Measurements from ENCODE around the gene STK11.
A peak's percentile ranks its signal among the peaks of the same experiment; 100 is the strongest.

STK11 gene

GRCh38 chr19:1269478-1270212 lies 64.1 kb downstream of the STK11 start:
- Histone ChIP-seq H3K4me2 (ENCODE audit: low read length) (peak overlapping the region; percentile 67), H3K18ac (ENCODE audit: low read length) (peak overlapping the region; percentile 94), H2BK120ac (ENCODE audit: low read depth, low read length) (peak overlapping the region; percentile 4), H3K27me3 (ENCODE audit: insufficient read depth, low read length, poor library complexity) (no peaks in the 10 kb centered on the region), H2BK5ac (ENCODE audit: low read length) (peak overlapping the region; percentile 94), H3K27ac (ENCODE audit: low read depth, low read length) (peak overlapping the region; percentile 97), H3K9ac (ENCODE audit: low read length) (peak overlapping the region; percentile 96), H3K36me3 (ENCODE audit: control insufficient read depth, insufficient read depth, low read length) (peaks cover 10% of the 10 kb centered on the region), H2AK5ac (ENCODE audit: low read length) (peak overlapping the region; percentile 55), H3K4me3 (ENCODE audit: low read length) (peak overlapping the region; percentile 73), H4K8ac (ENCODE audit: low read depth, low read length) (no peak overlapping the region), H3K79me1 (ENCODE audit: low read length) (peaks cover 13% of the 10 kb centered on the region), H3K4me1 (ENCODE audit: control insufficient read depth, low read depth, low read length) (peaks cover 7% of the 10 kb centered on the region), H3K56ac (ENCODE audit: low read length) (peak overlapping the region; percentile 98), H3K79me2 (ENCODE audit: control insufficient read depth, insufficient read depth, low read length) (peaks cover 36% of the 10 kb centered on the region), H3K4ac (ENCODE audit: low read depth, low read length) (peak overlapping the region; percentile 95), H4K5ac (ENCODE audit: low read length) (no peak overlapping the region), H2BK15ac (replicated peaks; ENCODE audit: low read depth) (no peak overlapping the region), H3K23ac (ENCODE audit: low read length) (peak overlapping the region; percentile 92)
- no CpG with 5 or more reads among the region's 64 CpGs for WGBS (ENCODE audit: extremely low coverage, insufficient coverage, low lambda C conversion rate)
- peak; percentile 90 for DNase-seq

DNA sequence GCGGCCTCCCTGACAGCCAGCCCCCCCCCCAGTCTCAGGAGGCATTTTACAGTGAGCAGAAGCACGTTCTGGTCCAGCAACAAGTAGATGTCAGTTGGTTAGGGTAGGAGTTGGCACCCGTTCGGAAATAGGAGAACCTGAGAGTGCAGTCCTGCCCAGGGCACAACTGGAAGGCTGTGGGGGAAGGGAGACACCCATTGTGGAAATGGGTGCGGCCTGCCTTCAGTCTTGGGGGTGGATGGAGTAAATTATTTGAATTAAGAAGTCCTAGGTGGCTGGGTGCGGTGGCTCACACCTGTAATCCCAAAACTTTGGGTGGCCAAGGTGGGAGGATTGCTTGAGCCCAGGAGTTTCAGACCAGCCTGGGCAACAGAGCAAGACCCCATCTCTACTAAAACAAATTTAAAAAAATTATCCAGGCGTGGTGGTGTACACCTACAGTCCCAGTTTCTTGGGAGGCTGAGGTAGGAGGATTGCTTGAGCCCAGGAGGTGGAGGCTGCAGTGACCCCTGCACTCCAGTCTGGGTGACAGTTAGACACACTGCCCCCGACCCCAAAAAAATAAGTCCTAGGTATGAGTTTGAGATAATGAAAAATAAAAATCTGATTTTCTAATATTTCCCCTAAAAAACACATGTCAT lies 64.8 kb downstream of the STK11 start:
- peak overlapping the region; percentile 6 for H3K18ac ChIP-seq (ENCODE audit: low read length)
- H4K5ac ChIP-seq (ENCODE audit: low read length) = no peak overlapping the region
- H2BK15ac ChIP-seq (replicated peaks; ENCODE audit: low read depth) = no peak overlapping the region
- no peak overlapping the region for H4K8ac ChIP-seq (ENCODE audit: low read depth, low read length)
- H3K79me2 ChIP-seq (ENCODE audit: control insufficient read depth, insufficient read depth, low read length) = peaks cover 36% of the 10 kb centered on the region
- peak overlapping the region; percentile 98 for H3K56ac ChIP-seq (ENCODE audit: low read length)
- H3K79me1 ChIP-seq (ENCODE audit: low read length) = peaks cover 13% of the 10 kb centered on the region
- H3K4me1 ChIP-seq (ENCODE audit: control insufficient read depth, low read depth, low read length) = peaks cover 2% of the 10 kb centered on the region
- H3K4me2 ChIP-seq (ENCODE audit: low read length) = peak overlapping the region; percentile 67
- H3K23ac ChIP-seq (ENCODE audit: low read length) = peak overlapping the region; percentile 6
- no peak overlapping the region for H3K4ac ChIP-seq (ENCODE audit: low read depth, low read length)
- peak overlapping the region; percentile 94 for H2BK5ac ChIP-seq (ENCODE audit: low read length)
- no CpG with 5 or more reads among the region's 8 CpGs for WGBS (ENCODE audit: extremely low coverage, insufficient coverage, low lambda C conversion rate)
- H2AK5ac ChIP-seq (ENCODE audit: low read length) = peak overlapping the region; percentile 55
- peak overlapping the region; percentile 73 for H3K4me3 ChIP-seq (ENCODE audit: low read length)
- peak overlapping the region; percentile 97 for H3K27ac ChIP-seq (ENCODE audit: low read depth, low read length)
- peaks cover 10% of the 10 kb centered on the region for H3K36me3 ChIP-seq (ENCODE audit: control insufficient read depth, insufficient read depth, low read length)
- H2BK120ac ChIP-seq (ENCODE audit: low read depth, low read length) = no peak overlapping the region
- no peak for DNase-seq
- peak overlapping the region; percentile 96 for H3K9ac ChIP-seq (ENCODE audit: low read length)
- H3K27me3 ChIP-seq (ENCODE audit: insufficient read depth, low read length, poor library complexity) = no peaks in the 10 kb centered on the region

- Histone ChIP-seq H3K4me2 (ENCODE audit: low read length) (peak overlapping the region; percentile 4), H3K4me1 (ENCODE audit: control insufficient read depth, low read depth, low read length) (peaks cover under 1% of the 10 kb centered on the region), H3K79me1 (ENCODE audit: low read length) (peaks cover 13% of the 10 kb centered on the region), H3K23ac (ENCODE audit: low read length) (no peak overlapping the region), H3K9ac (ENCODE audit: low read length) (peak overlapping the region; percentile 96), H3K27me3 (ENCODE audit: insufficient read depth, low read length, poor library complexity) (no peaks in the 10 kb centered on the region), H3K4me3 (ENCODE audit: low read length) (no peak overlapping the region), H3K56ac (ENCODE audit: low read length) (peak overlapping the region; percentile 18), H4K5ac (ENCODE audit: low read length) (no peak overlapping the region), H3K27ac (ENCODE audit: low read depth, low read length) (no peak overlapping the region), H2BK5ac (ENCODE audit: low read length) (no peak overlapping the region), H2AK5ac (ENCODE audit: low read length) (no peak overlapping the region), H3K36me3 (ENCODE audit: control insufficient read depth, insufficient read depth, low read length) (peaks cover 10% of the 10 kb centered on the region), H2BK15ac (replicated peaks; ENCODE audit: low read depth) (no peak overlapping the region), H3K79me2 (ENCODE audit: control insufficient read depth, insufficient read depth, low read length) (peaks cover 36% of the 10 kb centered on the region), H4K8ac (ENCODE audit: low read depth, low read length) (no peak overlapping the region), H3K18ac (ENCODE audit: low read length) (no peak overlapping the region), H3K4ac (ENCODE audit: low read depth, low read length) (no peak overlapping the region), H2BK120ac (ENCODE audit: low read depth, low read length) (no peak overlapping the region)
- no CpG with 5 or more reads among the region's 26 CpGs for WGBS (ENCODE audit: extremely low coverage, insufficient coverage, low lambda C conversion rate)
- DNase-seq = no peak
Measured at GRCh38 chr19:1270854-1271527, 65.4 kb downstream of the STK11 start.

DNA sequence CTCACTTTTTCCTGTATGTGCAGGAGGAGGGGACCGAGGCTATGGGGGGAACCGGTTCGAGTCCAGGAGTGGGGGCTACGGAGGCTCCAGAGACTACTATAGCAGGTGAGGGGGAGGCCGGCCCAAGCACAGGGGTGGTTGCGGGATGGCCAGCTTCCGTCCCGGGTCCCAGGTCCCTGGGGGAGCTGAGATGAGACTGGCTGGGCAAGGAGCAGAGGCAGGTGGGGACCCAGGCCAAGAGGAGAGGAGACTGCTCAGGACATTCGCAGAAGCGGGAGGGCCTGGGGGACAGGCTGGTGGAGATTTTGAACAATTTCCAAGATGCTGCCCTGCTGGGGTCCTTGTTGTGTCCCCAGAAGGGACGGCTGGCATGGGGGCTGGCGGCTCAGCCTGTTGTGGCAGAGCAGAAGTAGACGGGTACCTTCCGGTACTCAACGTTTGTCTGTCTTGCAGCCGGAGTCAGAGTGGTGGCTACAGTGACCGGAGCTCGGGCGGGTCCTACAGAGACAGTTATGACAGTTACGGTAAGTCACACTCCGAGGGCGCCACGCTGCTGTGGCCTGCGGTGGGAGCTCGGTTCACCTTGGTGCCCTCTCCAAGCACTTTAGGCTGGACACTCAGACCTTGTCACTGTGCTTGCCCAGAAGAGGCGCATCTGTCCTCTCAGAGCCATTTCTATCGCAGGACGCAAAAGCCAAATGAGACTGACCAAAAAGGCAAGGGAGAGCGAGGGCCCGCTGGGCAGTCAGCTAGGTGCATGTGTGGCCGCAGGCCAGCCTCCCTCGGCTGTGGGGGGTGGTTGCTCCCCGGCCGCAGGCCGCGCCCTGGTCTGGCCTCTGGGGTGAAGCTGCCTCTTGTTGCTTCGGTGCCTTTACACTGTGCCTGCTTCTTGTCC lies 66.2 kb downstream of the STK11 start:
- no peak overlapping the region for H2AK5ac ChIP-seq (ENCODE audit: low read length)
- peak overlapping the region; percentile 96 for H3K9ac ChIP-seq (ENCODE audit: low read length)
- DNase-seq = no peak
- H3K27ac ChIP-seq (ENCODE audit: low read depth, low read length) = no peak overlapping the region
- WGBS (ENCODE audit: extremely low coverage, insufficient coverage, low lambda C conversion rate) = no CpG with 5 or more reads among the region's 37 CpGs
- peaks cover 42% of the 10 kb centered on the region for H3K79me2 ChIP-seq (ENCODE audit: control insufficient read depth, insufficient read depth, low read length)
- H3K4me1 ChIP-seq (ENCODE audit: control insufficient read depth, low read depth, low read length) = no peaks in the 10 kb centered on the region
- H3K23ac ChIP-seq (ENCODE audit: low read length) = no peak overlapping the region
- H3K4ac ChIP-seq (ENCODE audit: low read depth, low read length) = no peak overlapping the region
- no peak overlapping the region for H2BK5ac ChIP-seq (ENCODE audit: low read length)
- no peak overlapping the region for H4K8ac ChIP-seq (ENCODE audit: low read depth, low read length)
- H3K27me3 ChIP-seq (ENCODE audit: insufficient read depth, low read length, poor library complexity) = no peaks in the 10 kb centered on the region
- no peak overlapping the region for H3K18ac ChIP-seq (ENCODE audit: low read length)
- peaks cover 17% of the 10 kb centered on the region for H3K79me1 ChIP-seq (ENCODE audit: low read length)
- no peak overlapping the region for H2BK120ac ChIP-seq (ENCODE audit: low read depth, low read length)
- no peak overlapping the region for H4K5ac ChIP-seq (ENCODE audit: low read length)
- no peak overlapping the region for H3K4me2 ChIP-seq (ENCODE audit: low read length)
- peaks cover 10% of the 10 kb centered on the region for H3K36me3 ChIP-seq (ENCODE audit: control insufficient read depth, insufficient read depth, low read length)
- no peak overlapping the region for H3K4me3 ChIP-seq (ENCODE audit: low read length)
- H3K56ac ChIP-seq (ENCODE audit: low read length) = peak overlapping the region; percentile 18
- no peak overlapping the region for H2BK15ac ChIP-seq (replicated peaks; ENCODE audit: low read depth)

- H3K27me3 ChIP-seq (ENCODE audit: insufficient read depth, low read length, poor library complexity) = no peaks in the 10 kb centered on the region
- H4K5ac ChIP-seq (ENCODE audit: low read length) = no peak overlapping the region
- H3K56ac ChIP-seq (ENCODE audit: low read length) = no peak overlapping the region
- H3K4me2 ChIP-seq (ENCODE audit: low read length) = no peak overlapping the region
- H3K27ac ChIP-seq (ENCODE audit: low read depth, low read length) = no peak overlapping the region
- peaks cover 43% of the 10 kb centered on the region for H3K79me2 ChIP-seq (ENCODE audit: control insufficient read depth, insufficient read depth, low read length)
- WGBS (ENCODE audit: extremely low coverage, insufficient coverage, low lambda C conversion rate) = no CpG with 5 or more reads among the region's 33 CpGs
- H3K4ac ChIP-seq (ENCODE audit: low read depth, low read length) = no peak overlapping the region
- DNase-seq = no peak
- H3K79me1 ChIP-seq (ENCODE audit: low read length) = peaks cover 18% of the 10 kb centered on the region
- H3K36me3 ChIP-seq (ENCODE audit: control insufficient read depth, insufficient read depth, low read length) = peaks cover 10% of the 10 kb centered on the region
- no peak overlapping the region for H2BK5ac ChIP-seq (ENCODE audit: low read length)
- H2BK15ac ChIP-seq (replicated peaks; ENCODE audit: low read depth) = no peak overlapping the region
- H3K9ac ChIP-seq (ENCODE audit: low read length) = peak overlapping the region; percentile 49
- H4K8ac ChIP-seq (ENCODE audit: low read depth, low read length) = no peak overlapping the region
- no peak overlapping the region for H2BK120ac ChIP-seq (ENCODE audit: low read depth, low read length)
- no peak overlapping the region for H3K4me3 ChIP-seq (ENCODE audit: low read length)
- H3K4me1 ChIP-seq (ENCODE audit: control insufficient read depth, low read depth, low read length) = no peaks in the 10 kb centered on the region
- no peak overlapping the region for H2AK5ac ChIP-seq (ENCODE audit: low read length)
- no peak overlapping the region for H3K23ac ChIP-seq (ENCODE audit: low read length)
- no peak overlapping the region for H3K18ac ChIP-seq (ENCODE audit: low read length)
Measured at GRCh38 chr19:1272423-1273262, 67.1 kb downstream of the STK11 start.

Measured in mesendoderm (in vitro differentiated cells).